GM12874 (cell line): ENCODE data around the gene SSH3.

Experiments used
- TF ChIP-seq, protein P1 (sequence below): IDR thresholded peaks from 2 replicates; pipeline ENCODE4 v1.5.1; 2011; ENCODE audit warnings: low read depth, mild to moderate bottlenecking, control low read depth, low read length, moderate library complexity; ENCODE audit not compliant: insufficient read depth

The SSH3 gene

DNA sequence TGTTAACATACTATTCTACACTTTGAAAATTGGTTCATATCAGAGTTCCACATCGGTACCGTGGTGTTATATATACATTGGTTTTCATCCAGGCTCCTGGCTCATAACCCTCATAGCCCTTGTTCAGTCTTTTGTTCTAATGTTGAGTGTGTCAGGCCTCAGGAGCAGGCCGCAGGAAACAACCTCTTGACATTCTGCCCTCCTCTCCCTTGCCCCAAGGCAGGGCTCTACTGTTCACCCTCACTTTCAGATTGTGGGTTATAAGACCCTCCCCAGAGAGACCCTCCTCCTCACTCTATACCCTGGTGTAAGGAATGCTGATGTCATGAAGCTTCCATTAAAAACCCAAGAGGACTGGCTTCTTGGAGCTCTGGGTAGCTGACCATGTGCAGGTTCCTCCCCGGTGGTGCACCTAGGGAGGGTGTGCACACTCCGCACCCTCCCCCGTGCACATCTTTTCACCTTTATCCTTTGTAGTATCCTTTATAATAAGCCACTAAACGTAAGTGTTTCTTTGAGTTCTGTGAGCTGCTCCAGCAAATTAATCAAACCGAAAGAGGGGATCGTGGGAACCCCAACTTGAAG lies 12.1 kb downstream of the SSH3 start:
- TF ChIP-seq, protein P1, sequence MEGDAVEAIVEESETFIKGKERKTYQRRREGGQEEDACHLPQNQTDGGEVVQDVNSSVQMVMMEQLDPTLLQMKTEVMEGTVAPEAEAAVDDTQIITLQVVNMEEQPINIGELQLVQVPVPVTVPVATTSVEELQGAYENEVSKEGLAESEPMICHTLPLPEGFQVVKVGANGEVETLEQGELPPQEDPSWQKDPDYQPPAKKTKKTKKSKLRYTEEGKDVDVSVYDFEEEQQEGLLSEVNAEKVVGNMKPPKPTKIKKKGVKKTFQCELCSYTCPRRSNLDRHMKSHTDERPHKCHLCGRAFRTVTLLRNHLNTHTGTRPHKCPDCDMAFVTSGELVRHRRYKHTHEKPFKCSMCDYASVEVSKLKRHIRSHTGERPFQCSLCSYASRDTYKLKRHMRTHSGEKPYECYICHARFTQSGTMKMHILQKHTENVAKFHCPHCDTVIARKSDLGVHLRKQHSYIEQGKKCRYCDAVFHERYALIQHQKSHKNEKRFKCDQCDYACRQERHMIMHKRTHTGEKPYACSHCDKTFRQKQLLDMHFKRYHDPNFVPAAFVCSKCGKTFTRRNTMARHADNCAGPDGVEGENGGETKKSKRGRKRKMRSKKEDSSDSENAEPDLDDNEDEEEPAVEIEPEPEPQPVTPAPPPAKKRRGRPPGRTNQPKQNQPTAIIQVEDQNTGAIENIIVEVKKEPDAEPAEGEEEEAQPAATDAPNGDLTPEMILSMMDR: no peak

DNA sequence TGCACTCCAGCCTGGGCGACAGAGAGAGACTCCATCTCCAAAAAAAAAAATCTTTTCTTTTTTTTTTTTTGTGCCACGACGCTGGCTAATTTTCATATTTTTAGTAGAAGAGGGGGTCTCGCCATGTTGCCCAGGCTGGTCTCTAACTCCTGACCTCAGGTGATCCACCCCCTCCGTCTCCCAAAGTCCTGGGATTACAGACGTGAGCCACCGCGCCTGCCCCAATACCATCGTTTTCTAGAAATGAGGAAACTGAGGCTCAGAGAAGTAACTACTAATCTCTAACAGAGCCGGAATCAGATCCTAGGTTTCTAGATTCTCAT lies 13.5 kb downstream of the SSH3 start:
- TF ChIP-seq, protein P1: no peak

DNA sequence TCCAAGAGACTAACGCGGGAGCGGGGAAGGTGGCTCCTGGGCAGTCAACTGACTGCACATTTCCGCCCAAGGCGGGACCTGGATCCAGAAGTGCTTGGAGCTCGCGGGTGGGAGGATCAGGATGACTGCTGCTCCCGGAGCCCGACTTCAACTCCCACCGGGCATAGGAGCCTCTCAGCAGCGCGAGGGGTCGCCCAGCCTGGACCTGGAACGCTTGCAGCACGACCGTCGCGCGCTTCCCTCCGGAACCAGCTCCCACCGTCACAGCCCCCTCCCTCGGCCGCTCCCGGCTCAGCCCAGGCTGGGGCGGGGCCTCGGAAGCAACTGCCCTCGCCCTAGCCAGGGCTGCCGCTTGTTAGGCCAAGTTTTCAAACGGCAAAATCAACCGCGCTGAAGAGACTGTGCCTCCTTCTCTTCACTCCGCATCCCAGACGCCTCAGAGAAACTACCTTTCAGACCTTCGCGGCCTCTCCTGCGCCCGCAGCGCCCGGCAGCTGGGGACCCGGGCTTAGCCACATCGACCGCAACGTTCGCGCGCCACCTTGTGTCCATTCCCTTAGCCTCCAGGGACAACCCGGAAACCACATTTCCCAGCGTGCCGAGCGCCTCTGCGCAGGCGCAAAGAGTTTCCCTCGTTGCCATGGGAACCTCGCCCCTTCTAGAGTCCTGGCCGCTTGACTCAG lies 14.0 kb downstream of the SSH3 start:
- TF ChIP-seq, protein P1: peak; percentile 85

DNA sequence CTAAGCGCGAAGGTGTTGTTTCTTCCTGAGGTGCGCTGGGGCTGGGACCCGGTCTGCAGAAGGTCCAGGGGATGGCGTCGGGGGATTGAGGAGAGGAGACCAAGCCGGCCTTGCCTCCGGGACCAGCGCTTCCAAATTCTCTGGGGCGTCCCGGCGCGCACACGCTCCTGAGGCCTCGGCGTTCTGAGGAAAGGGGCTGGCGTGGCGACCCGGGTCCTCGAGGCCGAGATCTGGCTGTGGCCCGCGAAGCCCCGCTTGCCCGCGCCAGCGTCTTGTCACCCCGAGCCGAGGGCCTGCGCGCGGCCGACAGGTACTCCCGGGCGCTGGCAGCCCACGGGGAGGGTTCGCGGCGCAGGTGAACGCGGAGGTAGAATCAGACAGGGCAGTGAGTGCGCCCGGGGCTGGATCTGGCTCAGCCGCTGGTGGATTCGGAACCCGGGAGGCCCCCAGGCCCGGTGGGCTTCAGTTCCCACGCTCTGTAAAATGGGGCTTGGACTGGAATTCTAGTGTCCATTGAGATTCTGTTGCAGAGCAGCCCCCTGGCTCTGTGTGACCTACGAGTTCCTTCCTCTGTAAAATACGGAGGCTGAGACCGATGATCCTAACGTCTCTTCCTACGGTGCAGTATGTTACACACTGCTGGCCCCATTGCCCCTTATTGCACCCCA lies 14.7 kb downstream of the SSH3 start:
- TF ChIP-seq, protein P1: no peak

DNA sequence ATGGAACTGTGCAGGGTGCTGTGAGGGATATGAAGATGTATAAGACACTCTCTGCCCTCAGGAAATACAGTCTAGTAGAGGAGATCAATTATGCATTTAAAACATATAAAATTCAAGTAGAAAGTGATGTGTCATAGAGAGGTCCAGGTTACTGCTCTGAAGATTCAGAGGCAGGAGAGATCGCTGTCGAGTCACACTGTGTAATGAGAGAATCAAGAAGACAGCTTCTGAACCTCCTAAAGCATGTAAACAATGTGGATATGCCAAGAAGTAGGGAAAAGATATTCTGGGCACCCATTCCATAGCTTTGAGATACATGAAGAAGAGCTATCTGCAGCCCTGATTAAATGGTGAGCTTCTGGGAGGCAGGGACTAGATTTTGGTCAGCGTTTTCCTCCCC lies 16.7 kb downstream of the SSH3 start:
- TF ChIP-seq, protein P1: no peak

DNA sequence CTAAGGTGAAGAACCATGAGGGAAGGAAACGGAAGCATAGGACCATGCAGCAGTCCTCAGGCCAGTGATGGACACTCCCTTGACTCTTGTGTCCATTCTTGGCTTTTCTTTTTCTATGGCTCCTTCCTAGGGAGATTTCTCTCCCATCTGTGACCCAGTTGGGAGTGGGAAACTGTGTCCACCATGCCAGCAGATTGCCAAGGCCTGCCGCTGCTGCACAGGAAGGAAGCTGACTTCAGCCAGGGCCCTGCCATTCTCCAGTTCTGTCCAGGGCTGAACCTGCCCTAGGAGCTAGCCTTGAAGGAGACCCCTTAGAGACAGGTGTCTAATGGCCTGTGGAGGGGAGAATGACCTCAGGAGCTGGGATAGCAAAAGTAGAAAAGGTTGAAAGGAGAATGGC lies 17.4 kb downstream of the SSH3 start:
- TF ChIP-seq, protein P1: no peak

DNA sequence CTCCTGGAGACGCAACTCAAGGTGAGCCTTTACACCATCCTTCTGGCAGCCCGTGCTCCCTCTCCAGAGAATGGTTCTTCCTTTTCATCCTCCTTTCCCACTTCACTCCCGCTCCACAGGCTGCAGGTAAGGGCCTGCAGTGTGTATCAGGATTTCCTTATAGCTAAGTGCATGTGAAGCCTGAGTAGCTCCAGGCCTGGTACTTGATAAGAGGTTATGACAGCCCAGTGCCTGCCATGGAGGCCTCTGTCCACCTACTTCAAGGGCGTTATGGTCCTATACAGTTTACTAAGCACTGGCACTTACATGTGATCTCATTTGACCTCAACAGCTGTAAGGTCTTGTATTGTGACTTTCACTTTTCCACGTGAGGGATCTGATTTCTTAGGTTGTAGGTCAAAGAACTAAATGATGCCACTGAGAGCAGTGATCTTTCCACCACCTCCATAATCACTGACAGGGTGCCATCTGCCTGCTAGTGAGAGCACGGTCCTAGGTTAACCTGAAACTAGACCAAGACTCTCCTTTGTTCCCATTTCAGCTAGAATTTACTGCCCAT lies 18.1 kb downstream of the SSH3 start:
- TF ChIP-seq, protein P1: no peak
